Left lung (tissue), 10 donors: Measurements from ENCODE around the gene MAZ. TPM values are rescaled to one million over a fixed set of nuclear protein-coding genes. Genes with fewer than 3 reads are reported as not detected.

ENCODE experiments used
- ATAC-seq: fragments of 200-7000 bp; cut with Tn5 transposase; one replicate; pipeline ENCODE4 v1.9.1; 2020; ENCODE audit warnings: moderate library complexity
- DNase-seq, 4 donors: peaks; one replicate each; pipeline ENCODE4 v3.0.0-alpha.2; 2013 to 2020
- H3K27ac ChIP-seq, 2 donors: fragments of 200-600 bp; sonication (generic) in 1 of 2; one replicate each; pipeline versions ENCODE4 v1.5.0 to v1.8.0; 2020 to 2021
- H3K27me3 ChIP-seq, 2 donors: fragments of 200-600 bp; sonication (generic) in 1 of 2; one replicate each; pipeline versions ENCODE4 v1.5.0 to v1.8.0; 2020 to 2021
- H3K36me3 ChIP-seq, 2 donors: fragments of 200-600 bp; sonication (generic) in 1 of 2; one replicate each; pipeline versions ENCODE4 v1.5.0 to v1.8.0; 2020 to 2021
- H3K4me1 ChIP-seq, 2 donors: fragments of 200-600 bp; one replicate each; pipeline ENCODE4 v1.8.0; 2021
- H3K4me3 ChIP-seq, 2 donors: fragments of 200-600 bp; sonication (generic) in 1 of 2; one replicate each; pipeline versions ENCODE4 v1.5.0 to v1.8.0; 2020 to 2021; ENCODE audit warnings: mild to moderate bottlenecking in 1 of 2
- H3K9me3 ChIP-seq, 2 donors: fragments of 200-600 bp; sonication (generic) in 1 of 2; one replicate each; pipeline versions ENCODE4 v1.5.0 to v1.8.0; 2020 to 2021
- intact Hi-C, 2 donors: fragments of 100-400 bp; cut with DNase I; formaldehyde crosslinking; loops; one replicate each; pipeline versions ENCODE4 v1.11.2 to v1.14.2; 2022
- polyA plus RNA-seq, 6 donors: library from polyadenylated mRNA; unstranded; fragments of 120-200 nt; gene quantifications; one replicate each; pipeline ENCODE4 v1.2.1, GENCODE V29; 2013; ENCODE audit not compliant: insufficient read length in 6 of 6
- total RNA-seq, 2 donors: library from RNA; stranded (reverse); fragmentation: NEBNext Ultra II Directional; extraction: Animal tissue kit (Norgen Biotek cat#: 25700); gene quantifications; one replicate each; pipeline ENCODE4 v1.2.1, GENCODE V29; 2021
- TF ChIP-seq, protein P1 (sequence below), 2 donors: fragments of 200-600 bp; sonication (generic) in 1 of 2; IDR thresholded peaks; one replicate each; pipeline versions ENCODE4 v1.5.0 to v1.8.0; 2021; ENCODE audit warnings: antibody characterized with exemption in 2 of 2
- donor health status: DM: no; HTN: yes; CAD: no.
- donor health status: DM: no; HTN: no; CAD: no.

The MAZ gene
- total and polyA plus RNA-seq, 8 donors, result 193 to 353 (median 287) TPM

DNA sequence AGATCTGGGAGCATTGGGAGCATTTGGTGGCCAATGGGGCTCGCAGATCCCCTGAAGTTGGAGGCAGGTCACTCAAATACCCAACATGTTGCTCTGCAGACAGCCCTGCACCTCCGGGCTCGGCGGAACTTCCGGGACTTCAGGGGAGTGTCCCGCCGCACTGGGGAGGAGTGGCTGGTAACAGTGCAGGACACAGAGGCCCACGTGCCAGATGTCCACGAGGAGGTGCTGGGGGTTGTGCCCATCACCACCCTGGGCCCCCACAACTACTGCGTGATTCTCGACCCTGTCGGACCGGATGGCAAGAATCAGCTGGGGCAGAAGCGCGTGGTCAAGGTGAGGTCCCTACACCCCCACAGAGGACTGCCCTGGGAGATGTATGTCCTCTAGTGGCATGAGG is 30.3 kb downstream of the MAZ start:
- H3K27me3 ChIP-seq, result no peaks in the 10 kb centered on the region

DNA sequence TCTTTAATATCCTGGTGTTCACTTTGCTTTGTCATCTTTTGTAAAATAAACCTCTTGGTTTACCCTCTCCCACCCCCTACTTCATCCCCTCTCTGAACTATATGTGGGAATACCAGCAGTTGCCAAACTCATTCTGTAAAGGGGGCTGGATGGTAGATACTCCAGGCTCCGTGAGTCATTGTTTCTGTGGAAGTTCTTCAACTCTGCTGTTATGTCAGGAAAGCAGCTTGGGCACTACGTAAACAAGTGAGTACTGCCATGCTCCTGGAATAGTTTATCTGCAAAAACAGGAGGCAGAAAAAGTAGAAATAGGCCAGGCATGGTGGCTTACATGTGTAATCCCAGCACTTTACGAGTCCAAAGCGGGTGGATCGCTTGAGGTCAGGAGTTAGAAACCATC is 31.5 kb downstream of the MAZ start:
- Histone ChIP-seq H3K27me3 (no peaks in the 10 kb centered on the region), H3K27ac (no peak overlapping the region), H3K9me3 (no peaks in the 10 kb centered on the region), H3K4me3 (no peak overlapping the region), H3K4me1 (no peaks in the 10 kb centered on the region), H3K36me3 (peaks cover 0 to 100% of the 10 kb centered on the region in 2 donors)
- TF ChIP-seq, protein P1, sequence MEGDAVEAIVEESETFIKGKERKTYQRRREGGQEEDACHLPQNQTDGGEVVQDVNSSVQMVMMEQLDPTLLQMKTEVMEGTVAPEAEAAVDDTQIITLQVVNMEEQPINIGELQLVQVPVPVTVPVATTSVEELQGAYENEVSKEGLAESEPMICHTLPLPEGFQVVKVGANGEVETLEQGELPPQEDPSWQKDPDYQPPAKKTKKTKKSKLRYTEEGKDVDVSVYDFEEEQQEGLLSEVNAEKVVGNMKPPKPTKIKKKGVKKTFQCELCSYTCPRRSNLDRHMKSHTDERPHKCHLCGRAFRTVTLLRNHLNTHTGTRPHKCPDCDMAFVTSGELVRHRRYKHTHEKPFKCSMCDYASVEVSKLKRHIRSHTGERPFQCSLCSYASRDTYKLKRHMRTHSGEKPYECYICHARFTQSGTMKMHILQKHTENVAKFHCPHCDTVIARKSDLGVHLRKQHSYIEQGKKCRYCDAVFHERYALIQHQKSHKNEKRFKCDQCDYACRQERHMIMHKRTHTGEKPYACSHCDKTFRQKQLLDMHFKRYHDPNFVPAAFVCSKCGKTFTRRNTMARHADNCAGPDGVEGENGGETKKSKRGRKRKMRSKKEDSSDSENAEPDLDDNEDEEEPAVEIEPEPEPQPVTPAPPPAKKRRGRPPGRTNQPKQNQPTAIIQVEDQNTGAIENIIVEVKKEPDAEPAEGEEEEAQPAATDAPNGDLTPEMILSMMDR (IDR thresholded peaks at IDR 0.05), result no peak
- ATAC-seq (no peak), DNase-seq (no peak)
- intact Hi-C loops, result no loop called here

More for the DNA sequence above, 30.3 kb downstream of the MAZ start:
- Histone ChIP-seq H3K4me1 (no peaks in the 10 kb centered on the region), H3K27ac (no peak overlapping the region), H3K36me3 (peaks cover 0 to 100% of the 10 kb centered on the region in 2 donors), H3K4me3 (no peak overlapping the region), H3K9me3 (no peaks in the 10 kb centered on the region)
- TF ChIP-seq, protein P1 (IDR thresholded peaks at IDR 0.05), result no peak
- intact Hi-C loops, result no loop called here
- ATAC-seq (no peak), DNase-seq (no peak)

DNA sequence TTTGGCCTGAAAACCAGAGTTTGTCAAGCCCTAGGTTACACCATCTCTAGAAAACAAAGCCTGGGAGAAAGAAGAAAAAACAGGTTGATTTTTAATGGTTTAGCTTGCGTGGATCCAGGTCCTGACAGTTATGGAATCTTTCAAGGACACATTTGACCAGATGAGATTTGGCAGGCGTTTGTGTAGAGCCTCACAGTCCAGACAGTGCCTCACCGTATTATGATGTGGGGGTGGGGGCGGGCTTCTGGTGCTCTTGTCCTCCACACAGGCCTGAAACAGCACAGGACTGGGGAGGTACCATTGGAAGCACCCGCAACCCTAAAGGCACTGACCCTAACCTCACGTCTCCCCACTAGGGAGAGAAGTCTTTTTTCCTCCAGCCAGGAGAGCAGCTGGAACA is 33.5 kb downstream of the MAZ start:
- DNase-seq (no peak), ATAC-seq (no peak)
- Histone ChIP-seq H3K4me1 (peaks cover 0 to 3% of the 10 kb centered on the region in 2 donors), H3K27me3 (no peaks in the 10 kb centered on the region), H3K27ac (no peak overlapping the region), H3K36me3 (peaks cover 0 to 98% of the 10 kb centered on the region in 2 donors), H3K4me3 (no peak overlapping the region), H3K9me3 (no peaks in the 10 kb centered on the region)
- TF ChIP-seq, protein P1 (IDR thresholded peaks at IDR 0.05), result no peak
- intact Hi-C loops, result no loop called here

DNA sequence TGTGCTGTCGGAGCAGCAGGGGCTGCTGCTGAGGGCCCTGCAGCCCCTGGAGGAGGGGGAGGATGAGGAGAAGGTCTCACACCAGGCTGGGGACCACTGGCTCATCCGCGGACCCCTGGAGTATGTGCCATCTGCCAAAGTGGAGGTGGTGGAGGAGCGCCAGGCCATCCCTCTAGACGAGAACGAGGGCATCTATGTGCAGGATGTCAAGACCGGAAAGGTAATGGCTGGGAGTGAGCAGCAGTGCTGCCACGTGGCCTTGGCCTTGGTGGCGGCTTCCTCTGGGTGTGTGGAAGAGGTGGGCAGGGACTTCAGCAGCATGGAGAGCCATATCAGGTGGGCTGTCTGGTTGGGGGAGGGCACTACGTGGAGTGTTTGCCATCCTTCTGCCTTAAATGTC is 33.9 kb downstream of the MAZ start:
- ATAC-seq, result no peak
- intact Hi-C loops, result no loop called here
- Histone ChIP-seq H3K4me3 (no peak overlapping the region), H3K9me3 (no peaks in the 10 kb centered on the region), H3K4me1 (peaks cover 0 to 5% of the 10 kb centered on the region in 2 donors), H3K36me3 (peaks cover 0 to 98% of the 10 kb centered on the region in 2 donors), H3K27me3 (no peaks in the 10 kb centered on the region), H3K27ac (no peak overlapping the region)
- no peak for DNase-seq
- TF ChIP-seq, protein P1 (IDR thresholded peaks at IDR 0.05), result no peak

DNA sequence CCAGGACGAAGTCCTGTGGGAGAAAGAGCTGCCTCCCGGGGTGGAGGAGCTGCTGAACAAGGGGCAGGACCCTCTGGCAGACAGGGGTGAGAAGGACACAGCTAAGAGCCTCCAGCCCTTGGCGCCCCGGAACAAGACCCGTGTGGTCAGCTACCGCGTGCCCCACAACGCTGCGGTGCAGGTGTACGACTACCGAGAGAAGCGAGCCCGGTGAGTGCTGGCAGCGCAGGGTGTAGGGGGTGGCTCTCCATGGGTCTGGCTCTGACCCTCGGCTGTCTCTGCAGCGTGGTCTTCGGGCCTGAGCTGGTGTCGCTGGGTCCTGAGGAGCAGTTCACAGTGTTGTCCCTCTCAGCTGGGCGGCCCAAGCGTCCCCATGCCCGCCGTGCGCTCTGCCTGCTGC is 35.3 kb downstream of the MAZ start:
- H3K36me3 ChIP-seq, result peaks cover 0 to 98% of the 10 kb centered on the region in 2 donors
- intact Hi-C loops, result no loop called here
- DNase-seq, result no peak
- H3K27me3 ChIP-seq, result no peaks in the 10 kb centered on the region
- no peak for ATAC-seq
- H3K4me3 ChIP-seq, result no peak overlapping the region
- no peaks in the 10 kb centered on the region for H3K9me3 ChIP-seq
- TF ChIP-seq, protein P1 (IDR thresholded peaks at IDR 0.05), result no peak
- H3K4me1 ChIP-seq, result peaks cover 0 to 15% of the 10 kb centered on the region in 2 donors
- H3K27ac ChIP-seq, result no peak overlapping the region
